ENCODE measurements around the gene NPPB. TPM values are rescaled to one million over a fixed set of nuclear protein-coding genes. Genes with fewer than 3 reads are reported as not detected.

The NPPB gene
- total and polyA plus RNA-seq, 9 of the 15 experiments (the other 6 are each of a cell fraction or from before 2014, with no cell fraction given) = not detected

- TF ChIP-seq RERE (CRISPR knock-in tag; IDR thresholded peaks at IDR 0.05; ENCODE audit: borderline replicate concordance) (no peak; the same call in 1 of the 2 replicates), BRF2 (IDR thresholded peaks at IDR 0.05; ENCODE audit: borderline replicate concordance, insufficient read depth, insufficient read length) (no peak), ZNF318 (IDR thresholded peaks at IDR 0.05; ENCODE audit: borderline replicate concordance in 1 of 2, low read depth in 1 of 2) (peak in 1 of 2 experiments; percentile 100; a peak in 3 of 4 replicates), MTF1 (CRISPR knock-in tag; IDR thresholded peaks at IDR 0.05; ENCODE audit: borderline replicate concordance) (no peak), SUPT5H (IDR thresholded peaks at IDR 0.05) (peak; percentile 100), KAT8 (IDR thresholded peaks at IDR 0.05; ENCODE audit: low read depth) (no peak), SP2 (IDR thresholded peaks at IDR 0.05; ENCODE audit: extremely low read depth, low read depth, low read length, poor library complexity, severe bottlenecking) (no peak), MEF2A (IDR thresholded peaks at IDR 0.05; ENCODE audit: control insufficient read depth, low read depth, low read length) (peak; percentile 93), TCF3 (CRISPR knock-in tag; IDR thresholded peaks at IDR 0.05) (peak; percentile 57), E2F4 (CRISPR knock-in tag; IDR thresholded peaks at IDR 0.05; ENCODE audit: low read depth) (no peak; the same call in none of the 2 replicates)
Measured at GRCh38 chr1:11908095-11908675, 49.4 kb upstream of the NPPB start (continued).

All from K562 (cell line).